ENCODE measurements around the gene UNC79.

UNC79 gene

GRCh38 chr14:93675651-93676050 is 244.9 kb downstream of the UNC79 start:
- FAIRE-seq = no peak

- no peak for FAIRE-seq
Observed at GRCh38 chr14:93676416-93676958, 245.7 kb downstream of the UNC79 start.

DNA sequence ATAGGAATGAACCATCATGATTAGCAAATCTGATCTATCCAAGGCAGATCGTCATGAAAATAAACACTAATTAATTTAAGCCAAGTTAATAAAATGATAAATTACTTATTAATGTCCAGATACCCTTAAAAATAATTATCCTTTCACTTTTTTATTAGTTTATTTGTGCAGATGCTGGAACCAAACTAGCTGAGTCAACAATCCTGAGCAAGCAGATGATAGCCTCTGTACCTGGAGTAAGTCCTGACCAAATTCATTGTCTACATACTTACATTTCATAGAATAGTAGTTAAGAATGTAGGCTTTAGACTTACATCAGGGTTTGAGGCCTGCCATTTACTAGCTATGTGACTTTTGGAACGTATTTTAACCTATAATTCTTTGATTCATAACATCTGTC is 251.7 kb downstream of the UNC79 start:
- FAIRE-seq = no peak

DNA sequence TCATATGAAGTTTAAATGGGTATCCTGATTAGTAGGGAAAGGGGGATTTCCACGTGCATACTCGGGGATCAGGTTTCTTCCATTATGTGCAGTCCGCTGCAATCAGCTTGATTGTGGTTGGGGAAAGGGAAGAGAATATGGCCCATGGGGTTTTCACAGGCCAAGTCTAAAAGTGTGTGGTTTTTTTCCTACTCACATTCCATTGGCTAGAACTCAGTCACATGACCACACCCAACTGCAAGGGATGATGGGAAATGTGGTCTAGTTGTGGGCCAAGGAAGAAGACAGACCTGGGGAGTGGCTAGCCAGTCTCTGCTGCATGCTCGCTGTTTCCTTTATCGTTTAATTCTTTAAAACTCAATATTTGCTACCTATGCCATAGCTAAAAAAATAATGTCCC is 252.5 kb downstream of the UNC79 start:
- no peak for FAIRE-seq

GRCh38 chr14:93685121-93685895 is 254.6 kb downstream of the UNC79 start:
- no peak for FAIRE-seq

GRCh38 chr14:93686268-93686667 is 255.5 kb downstream of the UNC79 start:
- no peak for FAIRE-seq

DNA sequence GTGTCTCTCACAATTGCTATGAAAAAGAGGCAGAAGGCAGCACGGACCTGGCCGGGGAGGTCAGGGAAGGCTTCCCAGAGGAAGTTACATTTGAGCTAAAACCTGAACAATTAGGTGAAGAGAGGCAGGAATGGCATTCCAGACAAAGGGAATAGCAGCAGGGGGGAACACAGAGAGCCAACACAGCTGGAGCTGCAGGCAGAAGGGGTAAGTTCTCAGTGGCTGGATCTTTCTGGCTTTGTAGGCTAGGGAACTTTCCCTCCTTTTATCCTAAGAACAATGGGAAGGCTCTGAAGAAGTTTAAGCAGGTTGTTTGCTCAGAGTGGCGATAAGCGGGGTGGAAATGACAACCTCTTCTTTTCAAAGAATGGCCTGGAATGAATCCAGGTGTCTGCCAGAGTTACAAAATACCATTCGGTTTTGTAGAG is 257.5 kb downstream of the UNC79 start:
- no peak for FAIRE-seq

GRCh38 chr14:93688820-93689219 is 258.1 kb downstream of the UNC79 start:
- FAIRE-seq = no peak

DNA sequence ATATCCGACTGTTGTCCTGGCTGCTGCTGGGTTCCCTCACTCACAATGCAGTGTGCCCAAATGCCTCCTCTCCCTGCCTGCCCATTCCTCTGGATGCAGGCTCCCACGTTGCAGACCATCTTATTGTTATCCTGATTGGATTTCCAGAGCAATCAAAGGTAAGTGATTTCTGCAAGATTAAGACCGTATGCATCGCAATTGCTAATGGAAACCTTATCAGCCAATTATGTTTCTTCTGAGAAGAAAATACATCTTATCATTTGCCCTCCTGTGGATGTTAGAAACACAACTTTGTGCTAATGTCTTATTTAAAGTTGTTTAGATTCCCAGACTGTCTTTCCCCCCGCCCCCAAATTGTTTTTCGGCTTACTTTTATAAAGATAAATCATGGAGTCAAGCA is 259.4 kb downstream of the UNC79 start:
- no peak for FAIRE-seq

DNA sequence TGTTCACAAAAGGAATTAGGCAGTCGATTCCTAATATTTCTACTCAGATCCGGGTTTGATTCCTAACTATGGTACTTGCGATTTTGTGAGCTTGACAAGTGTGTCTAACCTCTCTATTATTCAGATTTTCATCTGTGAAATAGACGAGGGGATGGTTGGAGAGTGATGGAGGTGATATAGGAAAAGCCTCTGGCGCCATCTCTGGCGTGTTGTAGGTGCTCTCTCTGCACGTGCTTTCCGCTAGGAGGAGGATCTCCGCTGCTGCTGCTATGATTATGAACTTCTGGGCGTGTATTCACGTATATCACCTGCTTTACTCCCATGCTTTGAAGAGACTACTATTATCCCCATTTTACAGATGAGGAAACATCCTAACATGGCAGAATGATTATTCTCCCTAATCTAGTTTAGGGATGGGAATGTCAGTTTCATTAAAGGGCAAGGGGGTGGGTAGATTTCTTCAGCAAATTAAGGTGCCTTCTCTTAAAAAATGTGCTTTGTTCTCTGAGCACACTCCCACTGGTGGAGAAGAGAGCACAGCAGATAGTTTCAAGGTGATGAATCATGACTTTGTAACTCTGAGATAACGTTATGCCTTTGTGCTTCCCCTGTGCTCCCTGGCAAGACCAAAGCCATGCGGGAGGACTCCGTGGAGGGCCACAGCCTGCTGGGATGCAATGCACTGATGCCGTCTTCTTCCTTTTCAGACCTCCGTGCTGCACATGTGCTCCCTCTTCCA is 260.5 kb downstream of the UNC79 start:
- FAIRE-seq = no peak

DNA sequence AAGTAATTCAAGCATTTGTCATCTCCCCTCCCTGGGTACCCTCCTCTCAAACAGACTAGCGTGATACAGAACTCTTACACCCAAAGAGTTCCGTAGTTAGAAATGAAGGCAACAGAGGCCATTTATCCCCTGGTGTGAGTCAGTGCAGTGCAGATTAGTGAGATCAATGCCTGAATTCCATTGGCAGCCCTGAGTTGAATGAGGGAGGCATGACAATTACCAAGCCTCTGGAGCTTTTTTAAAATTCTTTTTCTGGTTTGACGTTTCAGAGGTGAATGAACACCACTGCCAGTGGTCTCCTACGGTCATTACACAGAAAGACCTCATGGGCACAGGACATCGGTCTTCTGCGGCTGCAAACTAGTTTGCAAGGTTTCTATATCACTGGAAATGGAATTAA is 263.2 kb downstream of the UNC79 start:
- FAIRE-seq = no peak

- no peak for FAIRE-seq
Observed at GRCh38 chr14:93700928-93701327, 270.2 kb downstream of the UNC79 start.

GRCh38 chr14:93701562-93701961 is 270.8 kb downstream of the UNC79 start:
- FAIRE-seq = no peak

- FAIRE-seq = no peak
Observed at GRCh38 chr14:93702946-93703345, 272.2 kb downstream of the UNC79 start.

GRCh38 chr14:93703941-93704340 is 273.2 kb downstream of the UNC79 start:
- no peak for FAIRE-seq

GRCh38 chr14:93705513-93706156 is 274.9 kb downstream of the UNC79 start:
- no peak for FAIRE-seq

- no peak for FAIRE-seq
Observed at GRCh38 chr14:93706360-93706955, 275.7 kb downstream of the UNC79 start.

- no peak for FAIRE-seq
Observed at GRCh38 chr14:93707475-93707874, 276.7 kb downstream of the UNC79 start.

DNA sequence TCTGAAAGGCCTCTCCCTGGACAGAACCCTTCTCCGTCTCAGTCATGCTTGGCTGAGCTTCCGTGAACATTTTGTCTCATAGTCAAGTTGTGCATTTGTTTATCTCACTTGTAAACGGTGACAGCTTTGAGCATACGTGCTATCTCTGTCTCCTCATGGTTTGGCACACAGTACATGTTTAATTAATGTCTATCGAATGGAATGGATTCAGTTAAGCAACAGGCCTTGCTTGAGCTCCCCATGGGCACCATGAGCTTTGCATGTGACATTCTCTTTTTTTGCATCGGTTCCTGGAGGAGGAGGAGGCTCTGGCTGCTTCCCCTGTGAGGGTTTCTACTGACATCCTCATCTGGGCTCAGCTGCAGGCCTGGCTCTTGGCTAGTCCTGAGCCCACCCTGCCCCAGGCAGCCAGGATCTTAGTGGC is 277.6 kb downstream of the UNC79 start:
- FAIRE-seq = no peak

- FAIRE-seq = no peak
Observed at GRCh38 chr14:93708800-93709199, 278.1 kb downstream of the UNC79 start.

- no peak for FAIRE-seq
Observed at GRCh38 chr14:93709249-93709648, 278.5 kb downstream of the UNC79 start.

GRCh38 chr14:93712079-93712837 is 281.5 kb downstream of the UNC79 start:
- no peak for FAIRE-seq
